Measurements from ENCODE around the gene CDH23. TPM values are rescaled to one million over a fixed set of nuclear protein-coding genes. Genes with fewer than 3 reads are reported as not detected.
A peak's percentile ranks its signal among the peaks of the same experiment; 100 is the strongest.

The CDH23 gene
- total RNA-seq, 2 donors from 2014 or later, result 28.5 to 58.7 TPM

GRCh38 chr10:71845410-71846405 lies 449.0 kb downstream of the CDH23 start:
- intact Hi-C loops (cut with DNase I), result no loop called here
- peak overlapping the region; percentile 18 to 67 (median 62) for H3K27ac ChIP-seq

GRCh38 chr10:71846816-71847215 lies 450.1 kb downstream of the CDH23 start:
- TF ChIP-seq POLR2A (IDR thresholded peaks at IDR 0.05) (no peak), CTCF (IDR thresholded peaks at IDR 0.05) (no peak)
- Histone ChIP-seq H3K9me3 (no peaks in the 10 kb centered on the region), H3K36me3 (replicated peaks in 1 of 2; ENCODE audit: insufficient read depth in 1 of 2, low read depth in 2 of 2) (no peaks in the 10 kb centered on the region), H3K4me3 (no peak overlapping the region), H3K27me3 (no peaks in the 10 kb centered on the region), H3K4me1 (peaks cover 80% of the 10 kb centered on the region), H3K27ac (peak overlapping the region in 3 of 4 donors; percentile 42 to 67 (median 64))
- ATAC-seq, result peak; percentile 28
- 50 to 58% methylated on average over 3 of the region's 3 CpGs for WGBS, 2 donors
- intact Hi-C loops (cut with DNase I), result no loop called here
- DNase-seq, result peak; percentile 53 to 79 (median 72)

More at GRCh38 chr10:71845410-71846405, 449.0 kb downstream of the CDH23 start:
- Histone ChIP-seq H3K4me1 (peaks cover 87% of the 10 kb centered on the region), H3K36me3 (replicated peaks in 1 of 2; ENCODE audit: insufficient read depth in 1 of 2, low read depth in 2 of 2) (no peaks in the 10 kb centered on the region), H3K27me3 (no peaks in the 10 kb centered on the region), H3K9me3 (no peaks in the 10 kb centered on the region), H3K4me3 (no peak overlapping the region)
- TF ChIP-seq CTCF (IDR thresholded peaks at IDR 0.05) (no peak), POLR2A (IDR thresholded peaks at IDR 0.05) (no peak)
- DNase-seq (peak in 2 of 4 donors; percentile 31 to 40), ATAC-seq (peak; percentile 31)
- WGBS, 2 donors, result 48 to 49% methylated on average over 11 of the region's 11 CpGs

DNA sequence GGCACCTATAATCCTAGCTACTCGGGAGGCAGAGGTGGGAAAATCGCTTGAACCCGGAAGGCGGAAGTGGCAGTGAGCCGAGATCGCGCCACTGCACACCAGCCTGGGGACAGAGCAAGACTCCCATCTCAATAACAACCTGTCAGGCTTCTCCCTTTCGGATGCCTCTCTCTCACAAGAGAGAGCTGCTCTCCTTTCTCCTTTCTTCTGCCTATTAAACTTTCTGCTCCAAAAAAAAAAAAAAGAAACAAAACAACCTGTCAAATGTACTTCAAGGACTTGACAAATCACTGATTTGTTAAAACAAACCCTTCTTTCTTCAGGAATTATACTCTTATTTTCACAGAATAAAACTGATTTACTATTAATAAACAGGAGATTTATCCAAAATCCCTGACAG lies 450.7 kb downstream of the CDH23 start:
- Histone ChIP-seq H3K27ac (peak overlapping the region; percentile 23 to 67 (median 53)), H3K4me3 (no peak overlapping the region)
- WGBS, 2 donors, result 84 to 91% methylated on average over 8 of the region's 8 CpGs

DNA sequence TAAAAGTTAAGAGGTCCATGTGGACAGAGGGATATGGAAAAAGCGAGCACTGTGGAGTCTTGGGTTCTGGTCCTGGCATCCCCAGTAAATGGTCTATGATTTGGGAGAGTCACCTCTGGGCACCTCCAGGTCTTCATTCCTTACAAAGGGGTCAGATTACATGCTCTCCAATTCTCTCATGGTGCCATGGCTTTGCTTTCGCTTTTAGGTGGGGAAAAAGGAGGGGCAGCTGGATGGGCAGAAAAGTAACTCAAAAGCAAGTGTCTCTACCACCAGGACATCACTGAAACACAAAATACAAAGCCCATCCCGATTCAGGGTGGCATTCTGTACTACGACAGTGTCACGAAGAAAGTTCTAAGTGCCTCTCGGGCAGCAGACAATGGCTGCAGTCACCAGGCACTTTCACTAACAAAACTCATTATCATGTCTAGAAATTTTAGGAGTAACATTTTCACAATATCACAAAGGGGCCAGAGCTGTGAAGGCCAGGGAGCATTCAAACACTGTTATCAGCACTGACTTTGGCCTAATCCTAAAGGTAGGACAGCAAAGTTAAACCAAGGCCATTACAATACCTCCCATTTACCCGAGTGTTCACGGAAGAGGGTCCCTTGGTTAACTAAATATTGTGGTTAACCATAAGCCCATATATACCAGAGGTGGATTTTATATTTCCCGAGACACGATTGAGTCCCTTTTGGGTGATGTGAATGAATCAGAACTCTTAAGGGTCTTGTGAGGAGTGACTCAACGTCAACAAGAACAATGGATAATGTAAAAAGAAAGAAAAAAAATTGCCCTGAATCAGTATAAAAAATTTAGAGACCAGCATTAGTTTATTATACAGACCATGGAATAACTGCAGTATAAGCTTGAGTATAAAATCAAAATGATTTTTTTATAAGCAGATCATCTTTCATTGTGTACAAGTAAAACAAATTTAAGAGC lies 451.9 kb downstream of the CDH23 start:
- no peaks in the 10 kb centered on the region for H3K36me3 ChIP-seq (replicated peaks in 1 of 2; ENCODE audit: insufficient read depth in 1 of 2, low read depth in 2 of 2)
- peak overlapping the region in 1 of 4 donors; percentile 67 for H3K27ac ChIP-seq
- no peaks in the 10 kb centered on the region for H3K9me3 ChIP-seq
- no peak for DNase-seq
- H3K27me3 ChIP-seq, result no peaks in the 10 kb centered on the region
- ATAC-seq, result no peak
- no peak overlapping the region for H3K4me3 ChIP-seq
- H3K4me1 ChIP-seq, result peaks cover 64% of the 10 kb centered on the region
- no peak for TF ChIP-seq POLR2A (IDR thresholded peaks at IDR 0.05)
- no peak for TF ChIP-seq CTCF (IDR thresholded peaks at IDR 0.05)
- intact Hi-C loops (cut with DNase I), result no loop called here
- WGBS, 2 donors, result 63 to 71% methylated on average over 11 of the region's 11 CpGs

More for the DNA sequence above, 450.7 kb downstream of the CDH23 start:
- no peak for TF ChIP-seq CTCF (IDR thresholded peaks at IDR 0.05)
- TF ChIP-seq POLR2A (IDR thresholded peaks at IDR 0.05), result no peak
- Histone ChIP-seq H3K9me3 (no peaks in the 10 kb centered on the region), H3K36me3 (replicated peaks in 1 of 2; ENCODE audit: insufficient read depth in 1 of 2, low read depth in 2 of 2) (no peaks in the 10 kb centered on the region), H3K4me1 (peaks cover 76% of the 10 kb centered on the region), H3K27me3 (no peaks in the 10 kb centered on the region)
- DNase-seq (no peak), ATAC-seq (no peak)
- intact Hi-C loops (cut with DNase I), result no loop called here
